Measurements from ENCODE around the gene RPL13A.

DNA sequence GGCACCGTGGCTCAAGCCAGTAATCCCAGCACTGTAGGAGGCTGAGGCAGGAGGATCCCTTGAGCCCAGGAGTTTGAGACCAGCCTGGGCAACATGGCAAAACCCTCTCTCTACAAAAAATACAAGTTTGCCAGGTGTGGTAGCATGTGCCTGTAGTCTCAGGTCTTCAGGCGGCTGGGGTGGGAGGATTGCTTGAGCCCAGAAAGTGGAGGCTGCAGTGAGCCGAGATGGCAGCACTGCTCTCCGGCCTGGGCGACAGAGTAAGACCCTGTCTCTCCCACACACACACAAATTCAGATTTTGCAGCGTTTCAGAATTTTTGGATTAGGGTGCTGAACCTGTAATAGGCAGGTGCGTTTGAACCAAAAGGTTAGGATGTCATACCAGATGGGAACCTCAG lies 11.1 kb downstream of the RPL13A start:
- TF ChIP-seq, protein P1, sequence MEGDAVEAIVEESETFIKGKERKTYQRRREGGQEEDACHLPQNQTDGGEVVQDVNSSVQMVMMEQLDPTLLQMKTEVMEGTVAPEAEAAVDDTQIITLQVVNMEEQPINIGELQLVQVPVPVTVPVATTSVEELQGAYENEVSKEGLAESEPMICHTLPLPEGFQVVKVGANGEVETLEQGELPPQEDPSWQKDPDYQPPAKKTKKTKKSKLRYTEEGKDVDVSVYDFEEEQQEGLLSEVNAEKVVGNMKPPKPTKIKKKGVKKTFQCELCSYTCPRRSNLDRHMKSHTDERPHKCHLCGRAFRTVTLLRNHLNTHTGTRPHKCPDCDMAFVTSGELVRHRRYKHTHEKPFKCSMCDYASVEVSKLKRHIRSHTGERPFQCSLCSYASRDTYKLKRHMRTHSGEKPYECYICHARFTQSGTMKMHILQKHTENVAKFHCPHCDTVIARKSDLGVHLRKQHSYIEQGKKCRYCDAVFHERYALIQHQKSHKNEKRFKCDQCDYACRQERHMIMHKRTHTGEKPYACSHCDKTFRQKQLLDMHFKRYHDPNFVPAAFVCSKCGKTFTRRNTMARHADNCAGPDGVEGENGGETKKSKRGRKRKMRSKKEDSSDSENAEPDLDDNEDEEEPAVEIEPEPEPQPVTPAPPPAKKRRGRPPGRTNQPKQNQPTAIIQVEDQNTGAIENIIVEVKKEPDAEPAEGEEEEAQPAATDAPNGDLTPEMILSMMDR (IDR thresholded peaks at IDR 0.05) = no peak
- TF ChIP-seq EP300 (IDR thresholded peaks at IDR 0.05) = no peak

Data from tibial nerve (tissue), 4 donors.